Posterior cingulate gyrus (tissue), 11 donors: ENCODE results near the gene RCAN2.

Experiments
- DNase-seq, 10 donors: peaks; one replicate each; pipeline versions ENCODE4 v3.0.0 to v3.0.0-alpha.2; 2020 to 2021; ENCODE audit warnings: mixed read lengths in 3 of 10
- intact Hi-C: fragments of 100-400 bp; cut with DNase I; formaldehyde crosslinking; loops from one replicate; pipeline ENCODE4 v1.15.1; 2023

The RCAN2 gene

GRCh38 chr6:46234700-46235099 lies 256.5 kb downstream of the RCAN2 start:
- intact Hi-C loops: no loop called here
- no peak for DNase-seq

GRCh38 chr6:46234156-46234556 lies 257.1 kb downstream of the RCAN2 start:
- intact Hi-C loops: no loop called here
- DNase-seq: peak in 1 of 10 donors; percentile 73

GRCh38 chr6:46233129-46233528 lies 258.1 kb downstream of the RCAN2 start:
- no peak for DNase-seq
- intact Hi-C loops: no loop called here

GRCh38 chr6:46222286-46222685 lies 269.0 kb downstream of the RCAN2 start:
- no peak for DNase-seq
- intact Hi-C loops: loop anchor here (5.0 kb wide), 2 partner anchors 130 to 405 kb away; no protein-coding TSS in a partner anchor

- DNase-seq: no peak
- intact Hi-C loops: loop anchor here (2.0 to 5.0 kb wide), 3 partner anchors 129 to 406 kb away; no protein-coding TSS in a partner anchor
These were observed 269.9 kb downstream of the RCAN2 start for GRCh38 chr6:46221222-46221793.

GRCh38 chr6:46220352-46221221 lies 270.7 kb downstream of the RCAN2 start:
- intact Hi-C loops: loop anchor here (2.0 to 5.0 kb wide), 3 partner anchors 128 to 407 kb away; no protein-coding TSS in a partner anchor
- no peak for DNase-seq

- no peak for DNase-seq
- intact Hi-C loops: loop anchor here (2.0 to 5.0 kb wide), 3 partner anchors 127 to 408 kb away; no protein-coding TSS in a partner anchor
These were observed 271.6 kb downstream of the RCAN2 start for GRCh38 chr6:46219661-46220060.

GRCh38 chr6:46218457-46218856 lies 272.8 kb downstream of the RCAN2 start:
- intact Hi-C loops: no loop called here

GRCh38 chr6:46217671-46218131 lies 273.5 kb downstream of the RCAN2 start:
- intact Hi-C loops: no loop called here
- peak in 8 of 10 donors; percentile 20 to 90 (median 46) for DNase-seq

More at GRCh38 chr6:46218457-46218856, 272.8 kb downstream of the RCAN2 start:
- DNase-seq: no peak

- intact Hi-C loops: no loop called here
- DNase-seq: no peak
These were observed 274.4 kb downstream of the RCAN2 start for GRCh38 chr6:46216879-46217278.

- DNase-seq: no peak
- intact Hi-C loops: no loop called here
These were observed 275.5 kb downstream of the RCAN2 start for GRCh38 chr6:46215777-46216176.

GRCh38 chr6:46215213-46215612 lies 276.0 kb downstream of the RCAN2 start:
- no peak for DNase-seq
- intact Hi-C loops: no loop called here

- intact Hi-C loops: no loop called here
- DNase-seq: no peak
These were observed 279.3 kb downstream of the RCAN2 start for GRCh38 chr6:46211917-46212316.

GRCh38 chr6:46210294-46210693 lies 281.0 kb downstream of the RCAN2 start:
- DNase-seq: no peak
- intact Hi-C loops: no loop called here

- DNase-seq: no peak
- intact Hi-C loops: loop anchor here (5.0 kb wide), 1 partner anchor 121 kb away; no protein-coding TSS in a partner anchor
These were observed 282.9 kb downstream of the RCAN2 start for GRCh38 chr6:46208303-46208702.

GRCh38 chr6:46207174-46207573 lies 284.1 kb downstream of the RCAN2 start:
- intact Hi-C loops: loop anchor here (5.0 kb wide), 1 partner anchor 120 kb away; no protein-coding TSS in a partner anchor
- no peak for DNase-seq

GRCh38 chr6:46204880-46205650 lies 286.2 kb downstream of the RCAN2 start:
- intact Hi-C loops: loop anchor here (5.0 kb wide), 1 partner anchor 118 kb away; no protein-coding TSS in a partner anchor
- no peak for DNase-seq

GRCh38 chr6:46203391-46204177 lies 287.7 kb downstream of the RCAN2 start:
- intact Hi-C loops: no loop called here
- DNase-seq: peak in 1 of 10 donors; percentile 27

GRCh38 chr6:46201702-46202101 lies 289.5 kb downstream of the RCAN2 start:
- DNase-seq: no peak
- intact Hi-C loops: no loop called here

- intact Hi-C loops: no loop called here
These were observed 291.9 kb downstream of the RCAN2 start for GRCh38 chr6:46199387-46199786.

More at GRCh38 chr6:46199387-46199786, 291.9 kb downstream of the RCAN2 start:
- DNase-seq: no peak
